GM19467 (cell line): ENCODE data around the gene ZNF385B.
A peak's percentile ranks its signal among the peaks of the same experiment; 100 is the strongest.

Experiments used
- ATAC-seq: cut with Tn5 transposase; IDR thresholded peaks from one replicate; pipeline ENCODE4 v1.9.1; 2021; ENCODE audit warnings: mild to moderate bottlenecking, moderate library complexity; ENCODE audit not compliant: unreplicated experiment

Gene ZNF385B

GRCh38 chr2:179454443-179455171 is 406.8 kb downstream of the ZNF385B start:
- no peak for ATAC-seq

GRCh38 chr2:179449010-179449409 is 412.4 kb downstream of the ZNF385B start:
- ATAC-seq, result peak; percentile 50

- no peak for ATAC-seq
Observed at GRCh38 chr2:179447839-179448447, 413.5 kb downstream of the ZNF385B start.

DNA sequence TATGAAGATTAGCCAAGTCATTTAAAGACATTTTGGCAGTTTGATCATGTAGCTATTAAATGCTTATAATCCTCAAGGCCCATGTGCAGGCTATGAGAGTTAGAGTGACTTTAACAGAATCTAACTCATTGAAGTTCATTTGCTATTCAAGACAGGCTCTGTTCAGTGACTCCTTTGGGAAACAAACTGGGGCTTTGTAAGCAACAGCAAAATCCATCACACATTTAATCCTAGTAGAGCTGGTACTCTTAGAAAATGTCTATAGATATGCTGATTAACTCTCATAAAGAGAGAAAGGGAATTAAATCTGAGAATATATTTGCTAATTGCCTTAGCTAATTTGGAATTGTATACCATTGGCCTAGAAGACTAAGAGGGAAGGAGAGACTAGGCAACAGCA is 414.0 kb downstream of the ZNF385B start:
- ATAC-seq, result no peak

- ATAC-seq, result no peak
Observed at GRCh38 chr2:179446476-179447141, 414.8 kb downstream of the ZNF385B start.

DNA sequence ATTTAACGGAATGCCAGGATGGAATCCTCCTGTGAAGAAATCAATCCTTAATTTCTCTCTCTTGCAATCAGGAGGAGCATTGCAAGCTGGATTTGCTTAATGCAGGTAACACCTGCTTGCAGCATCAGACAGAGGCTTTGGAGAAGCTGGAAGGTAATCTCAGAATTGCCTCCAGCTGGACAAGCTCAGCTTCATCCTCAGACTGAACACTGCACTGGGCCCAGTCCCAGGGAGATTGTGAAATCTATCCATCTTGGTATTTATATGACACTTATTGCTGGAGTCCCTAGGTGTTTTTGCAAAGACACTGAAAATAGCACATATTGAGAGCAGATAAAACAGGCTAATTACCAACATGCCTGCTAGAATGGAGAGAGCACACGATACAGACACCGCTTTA is 417.4 kb downstream of the ZNF385B start:
- ATAC-seq, result no peak

GRCh38 chr2:179443180-179443579 is 418.2 kb downstream of the ZNF385B start:
- ATAC-seq, result no peak

DNA sequence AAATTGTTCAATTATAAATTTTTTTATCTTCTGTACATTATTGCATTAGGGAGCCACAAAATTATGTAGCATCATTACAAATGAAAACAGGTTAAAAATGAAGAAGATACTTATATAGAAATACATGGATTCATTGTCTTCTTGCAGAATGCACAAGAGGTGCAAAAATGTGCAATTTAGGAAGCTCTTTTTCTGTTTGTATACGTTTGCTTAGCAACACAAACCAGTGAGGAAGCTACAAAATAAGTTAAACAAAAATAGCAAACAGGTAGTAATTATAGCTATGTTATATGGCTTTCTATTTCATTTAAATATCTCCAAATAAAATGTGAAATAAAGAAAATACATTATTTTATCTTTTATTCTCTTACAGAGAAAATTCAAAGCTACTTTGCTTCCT is 419.2 kb downstream of the ZNF385B start:
- no peak for ATAC-seq

DNA sequence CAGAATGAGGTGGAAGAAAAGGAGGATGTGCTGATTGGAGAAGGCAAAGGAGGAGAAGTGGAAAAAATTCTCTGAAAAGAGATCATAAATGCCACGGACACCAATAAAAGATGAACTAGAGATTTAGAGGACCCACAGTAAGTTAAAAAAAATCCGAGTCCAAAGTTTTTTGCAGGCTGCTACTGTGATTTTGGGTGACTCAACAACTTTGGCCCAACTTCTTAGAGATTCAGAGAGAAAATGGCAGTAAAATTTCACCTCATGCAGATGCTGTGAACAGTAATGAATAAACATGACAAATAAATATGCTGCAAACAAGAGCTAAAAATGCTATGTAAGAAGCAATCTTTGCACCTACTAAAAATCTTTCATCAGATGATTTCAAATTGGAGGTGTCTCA is 419.9 kb downstream of the ZNF385B start:
- ATAC-seq, result no peak

- ATAC-seq, result no peak
Observed at GRCh38 chr2:179440642-179441251, 420.7 kb downstream of the ZNF385B start.

- ATAC-seq, result no peak
Observed at GRCh38 chr2:179438654-179439053, 422.8 kb downstream of the ZNF385B start.

DNA sequence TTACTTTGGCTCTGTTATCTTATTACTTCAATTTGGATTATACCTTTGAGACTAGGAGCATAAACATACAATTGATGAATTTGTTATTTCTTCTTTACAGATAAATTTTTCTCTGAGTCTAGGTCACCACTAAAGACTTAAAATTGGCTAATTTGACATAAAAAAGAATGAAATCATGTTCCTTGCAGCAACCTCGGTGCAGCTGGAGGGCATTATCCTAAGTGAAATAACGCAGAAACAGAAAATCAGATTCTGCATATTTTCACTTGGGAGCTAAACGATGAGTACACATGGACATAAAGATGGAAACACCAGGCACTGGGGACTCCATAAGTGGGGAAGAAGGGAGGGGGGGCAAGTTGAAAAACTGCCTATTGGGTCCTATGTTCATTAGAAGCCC is 424.0 kb downstream of the ZNF385B start:
- no peak for ATAC-seq

GRCh38 chr2:179435566-179435965 is 425.8 kb downstream of the ZNF385B start:
- no peak for ATAC-seq

GRCh38 chr2:179435000-179435399 is 426.4 kb downstream of the ZNF385B start:
- no peak for ATAC-seq

- no peak for ATAC-seq
Observed at GRCh38 chr2:179434357-179434756, 427.1 kb downstream of the ZNF385B start.

DNA sequence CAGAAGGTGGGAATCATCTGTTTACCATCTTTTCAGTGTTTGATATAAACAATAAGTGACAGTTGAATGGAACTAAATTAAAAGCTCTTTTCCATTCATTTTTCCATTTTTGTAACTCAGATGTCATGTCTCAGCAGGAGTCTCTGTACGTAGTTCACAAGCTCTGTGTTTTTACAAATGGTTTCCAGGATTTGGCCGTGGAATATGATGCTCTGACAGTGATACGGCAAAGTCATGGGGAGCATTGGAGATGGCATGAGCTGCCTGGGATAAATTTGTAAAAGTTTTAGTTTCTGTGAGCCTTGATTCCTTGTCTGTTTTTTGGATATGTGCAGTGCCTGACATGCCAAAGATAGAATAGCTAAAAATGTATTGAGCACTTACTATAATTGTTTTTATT is 428.7 kb downstream of the ZNF385B start:
- ATAC-seq, result no peak

DNA sequence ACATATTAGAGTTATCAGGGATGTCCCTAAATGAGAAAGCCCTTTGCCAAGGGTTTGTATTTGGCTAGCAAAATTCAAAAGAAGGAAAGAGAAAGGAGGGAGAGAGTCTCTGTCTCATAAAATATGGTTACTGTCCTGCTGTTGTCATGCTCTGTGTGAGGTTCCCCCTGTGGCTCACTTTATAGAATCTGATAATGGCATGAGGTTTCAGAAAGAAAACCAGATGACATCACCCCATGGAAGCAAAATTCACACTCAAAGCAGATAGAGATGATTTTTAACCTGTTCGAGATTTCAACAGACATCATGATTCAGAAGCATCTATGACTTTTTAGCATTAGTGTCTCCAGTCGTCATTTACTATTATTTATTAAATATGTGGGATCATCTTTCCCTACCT is 431.8 kb downstream of the ZNF385B start:
- ATAC-seq, result no peak

DNA sequence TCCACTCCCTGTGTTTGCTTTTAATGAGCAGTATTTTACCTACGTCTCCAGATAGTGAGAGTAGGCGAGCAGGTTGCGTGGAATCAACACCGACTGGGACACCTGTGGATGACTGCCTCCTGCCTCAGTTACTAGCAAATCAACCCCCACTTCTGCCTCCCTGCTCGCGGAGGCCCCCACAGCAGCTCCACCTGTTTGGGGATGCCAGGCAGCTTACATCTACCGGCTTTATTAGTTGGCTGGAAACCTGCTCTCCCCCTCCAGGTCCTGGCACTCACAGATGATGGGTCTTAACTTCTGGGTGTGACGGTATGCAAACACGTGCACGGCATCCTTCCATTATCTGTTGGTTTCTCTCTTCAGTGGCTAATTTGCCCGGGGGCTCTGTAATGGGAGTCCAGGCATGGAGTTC is 432.3 kb downstream of the ZNF385B start:
- ATAC-seq, result no peak

- no peak for ATAC-seq
Observed at GRCh38 chr2:179428649-179429048, 432.8 kb downstream of the ZNF385B start.

DNA sequence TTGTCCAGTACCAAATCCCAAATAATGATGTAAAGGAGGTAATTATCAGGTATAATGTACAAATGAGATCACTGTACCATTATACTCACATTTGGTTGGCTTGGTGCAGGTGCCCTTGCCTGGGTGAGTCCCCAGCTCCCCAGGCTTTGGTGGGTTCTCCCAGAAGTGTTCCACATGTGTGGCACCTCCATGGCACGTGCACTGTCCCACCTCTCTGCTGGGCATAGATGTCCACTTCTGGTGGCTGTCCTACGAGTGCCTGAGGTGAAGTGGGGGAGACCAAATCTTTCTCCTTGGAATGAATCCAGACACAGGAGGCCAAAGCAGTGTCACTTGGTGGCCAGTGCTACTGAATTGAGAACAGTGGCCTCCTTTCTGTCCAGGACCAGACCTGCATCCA is 434.3 kb downstream of the ZNF385B start:
- no peak for ATAC-seq

DNA sequence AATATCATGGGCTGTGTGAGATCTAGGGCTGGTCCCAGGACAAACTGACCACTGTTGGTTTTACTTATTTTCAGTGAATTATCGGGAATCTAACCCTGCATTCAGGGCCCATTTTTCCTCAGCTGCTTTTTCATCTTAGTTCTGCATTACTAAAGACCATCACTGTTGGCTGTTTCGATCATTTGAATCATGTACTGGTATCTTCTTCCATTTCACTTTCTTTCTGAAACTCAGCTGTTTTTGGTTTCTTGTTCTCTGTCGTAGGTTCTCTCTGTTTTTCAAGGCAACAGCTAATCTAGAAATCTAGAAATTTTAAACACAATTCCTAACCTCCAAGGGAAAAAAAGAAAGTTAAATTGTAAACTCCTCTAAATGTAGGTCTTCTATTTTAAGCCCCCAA is 436.8 kb downstream of the ZNF385B start:
- no peak for ATAC-seq
